ENCODE measurements around the gene LURAP1L. TPM values are rescaled to one million over a fixed set of nuclear protein-coding genes. Genes with fewer than 3 reads are reported as not detected.
A peak's percentile ranks its signal among the peaks of the same experiment; 100 is the strongest.

LURAP1L gene
- total RNA-seq, 2 donors from 2014 or later = 19.3 to 42.5 TPM

GRCh38 chr9:12801187-12801586 is 26.4 kb downstream of the LURAP1L start:
- no peaks in the 10 kb centered on the region for H3K9me3 ChIP-seq
- no peak overlapping the region for H3K27ac ChIP-seq
- H3K27me3 ChIP-seq = no peaks in the 10 kb centered on the region
- peaks cover 3% of the 10 kb centered on the region for H3K4me1 ChIP-seq
- no peak for DNase-seq
- no peak overlapping the region for H3K4me3 ChIP-seq
- no peaks in the 10 kb centered on the region for H3K36me3 ChIP-seq
- H3K9ac ChIP-seq (ENCODE audit: low read depth in 2 of 2, low read length in 2 of 2) = no peak overlapping the region
- TF ChIP-seq, protein P1, sequence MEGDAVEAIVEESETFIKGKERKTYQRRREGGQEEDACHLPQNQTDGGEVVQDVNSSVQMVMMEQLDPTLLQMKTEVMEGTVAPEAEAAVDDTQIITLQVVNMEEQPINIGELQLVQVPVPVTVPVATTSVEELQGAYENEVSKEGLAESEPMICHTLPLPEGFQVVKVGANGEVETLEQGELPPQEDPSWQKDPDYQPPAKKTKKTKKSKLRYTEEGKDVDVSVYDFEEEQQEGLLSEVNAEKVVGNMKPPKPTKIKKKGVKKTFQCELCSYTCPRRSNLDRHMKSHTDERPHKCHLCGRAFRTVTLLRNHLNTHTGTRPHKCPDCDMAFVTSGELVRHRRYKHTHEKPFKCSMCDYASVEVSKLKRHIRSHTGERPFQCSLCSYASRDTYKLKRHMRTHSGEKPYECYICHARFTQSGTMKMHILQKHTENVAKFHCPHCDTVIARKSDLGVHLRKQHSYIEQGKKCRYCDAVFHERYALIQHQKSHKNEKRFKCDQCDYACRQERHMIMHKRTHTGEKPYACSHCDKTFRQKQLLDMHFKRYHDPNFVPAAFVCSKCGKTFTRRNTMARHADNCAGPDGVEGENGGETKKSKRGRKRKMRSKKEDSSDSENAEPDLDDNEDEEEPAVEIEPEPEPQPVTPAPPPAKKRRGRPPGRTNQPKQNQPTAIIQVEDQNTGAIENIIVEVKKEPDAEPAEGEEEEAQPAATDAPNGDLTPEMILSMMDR (IDR thresholded peaks at IDR 0.05) = no peak
- intact Hi-C loops (cut with DNase I) = no loop called here

DNA sequence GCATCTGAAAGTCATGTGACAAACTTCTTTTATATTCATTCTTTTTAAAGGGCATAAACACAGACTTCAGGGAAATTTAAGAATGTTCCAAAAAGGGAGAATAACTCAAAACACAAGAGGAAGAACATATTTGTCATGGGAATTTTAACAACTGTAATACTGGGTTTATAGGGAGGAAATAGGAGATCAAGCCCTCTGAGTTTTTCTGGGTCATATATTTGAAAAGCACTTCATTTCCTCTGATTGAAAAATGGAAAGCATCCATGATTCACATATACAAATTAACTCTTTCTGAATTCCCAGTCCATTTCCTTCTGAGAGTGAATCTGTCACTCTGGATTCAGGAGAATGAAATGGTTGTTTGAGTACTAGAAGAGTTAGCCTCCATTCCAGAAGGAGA is 26.8 kb downstream of the LURAP1L start:
- Histone ChIP-seq H3K9ac (ENCODE audit: low read depth in 2 of 2, low read length in 2 of 2) (no peak overlapping the region), H3K4me1 (peaks cover 3% of the 10 kb centered on the region), H3K27ac (no peak overlapping the region), H3K9me3 (no peaks in the 10 kb centered on the region), H3K4me3 (no peak overlapping the region), H3K36me3 (no peaks in the 10 kb centered on the region), H3K27me3 (no peaks in the 10 kb centered on the region)
- intact Hi-C loops (cut with DNase I) = no loop called here
- TF ChIP-seq, protein P1 (IDR thresholded peaks at IDR 0.05) = no peak
- DNase-seq = no peak

DNA sequence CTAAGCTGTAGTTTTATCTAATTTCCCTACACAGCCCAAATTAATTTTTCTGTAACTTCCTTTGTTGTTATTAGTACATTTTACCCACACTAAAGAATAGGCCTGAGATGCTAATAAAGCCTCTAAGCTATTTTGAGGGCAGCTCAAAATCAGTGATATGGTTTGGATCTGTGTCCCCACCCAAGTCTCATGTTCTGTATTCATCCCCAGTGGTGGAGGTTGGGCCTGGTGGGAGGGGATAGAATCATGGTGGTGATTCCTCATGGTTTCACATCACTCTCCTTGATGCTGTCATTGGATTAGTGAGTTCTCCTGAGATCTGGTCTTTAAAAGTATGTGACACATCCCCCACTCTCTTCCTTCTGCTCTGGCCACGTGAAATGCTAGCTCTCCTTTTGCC is 27.3 kb downstream of the LURAP1L start:
- H3K27ac ChIP-seq = no peak overlapping the region
- TF ChIP-seq, protein P1 (IDR thresholded peaks at IDR 0.05) = no peak
- DNase-seq = no peak

GRCh38 chr9:12808569-12808968 is 33.7 kb downstream of the LURAP1L start:
- no peak overlapping the region for H3K27ac ChIP-seq
- H3K9ac ChIP-seq (ENCODE audit: low read depth in 2 of 2, low read length in 2 of 2) = no peak overlapping the region
- TF ChIP-seq, protein P1 (IDR thresholded peaks at IDR 0.05) = no peak
- intact Hi-C loops (cut with DNase I) = no loop called here
- H3K4me3 ChIP-seq = no peak overlapping the region
- H3K27me3 ChIP-seq = no peaks in the 10 kb centered on the region
- DNase-seq = no peak
- H3K9me3 ChIP-seq = no peaks in the 10 kb centered on the region
- no peaks in the 10 kb centered on the region for H3K36me3 ChIP-seq
- no peaks in the 10 kb centered on the region for H3K4me1 ChIP-seq

More for the DNA sequence above, 27.3 kb downstream of the LURAP1L start:
- no peak overlapping the region for H3K9ac ChIP-seq (ENCODE audit: low read depth in 2 of 2, low read length in 2 of 2)
- H3K36me3 ChIP-seq = no peaks in the 10 kb centered on the region
- no peak overlapping the region for H3K4me3 ChIP-seq
- H3K27me3 ChIP-seq = no peaks in the 10 kb centered on the region
- H3K9me3 ChIP-seq = no peaks in the 10 kb centered on the region
- intact Hi-C loops (cut with DNase I) = no loop called here
- peaks cover 3% of the 10 kb centered on the region for H3K4me1 ChIP-seq

GRCh38 chr9:12809720-12810119 is 34.9 kb downstream of the LURAP1L start:
- H3K4me1 ChIP-seq = no peaks in the 10 kb centered on the region
- H3K4me3 ChIP-seq = no peak overlapping the region
- H3K27me3 ChIP-seq = no peaks in the 10 kb centered on the region
- H3K9me3 ChIP-seq = no peaks in the 10 kb centered on the region
- no peaks in the 10 kb centered on the region for H3K36me3 ChIP-seq
- TF ChIP-seq, protein P1 (IDR thresholded peaks at IDR 0.05) = no peak
- H3K27ac ChIP-seq = peak overlapping the region; percentile 11
- intact Hi-C loops (cut with DNase I) = loop anchor here (10.0 kb wide), 1 partner anchor 85 kb away; no protein-coding TSS in a partner anchor
- no peak overlapping the region for H3K9ac ChIP-seq (ENCODE audit: low read depth in 2 of 2, low read length in 2 of 2)
- no peak for DNase-seq

Data from colonic mucosa (tissue), 4 donors.